Activated CD4-positive, alpha-beta T cell treated with anti-CD3 and anti-CD28 coated beads, Interleukin-2, amount 10 ng/mL, durations not matched to agents 24 days and 14 days (primary cell): ENCODE results near the gene GUK1. TPM values are rescaled to one million over a fixed set of nuclear protein-coding genes. Genes with fewer than 3 reads are reported as not detected.

Experiments
- DNase-seq: peaks from one replicate; pipeline ENCODE4 v3.0.0; 2022
- H3K27ac Mint-ChIP-seq: one replicate; pipeline ENCODE4 v1.8.0; 2022; ENCODE audit warnings: mild to moderate bottlenecking, mixed read lengths
- H3K27me3 Mint-ChIP-seq: one replicate; pipeline ENCODE4 v1.8.0; 2022; ENCODE audit warnings: mixed read lengths
- H3K36me3 Mint-ChIP-seq: one replicate; pipeline ENCODE4 v1.8.0; 2022; ENCODE audit warnings: low read depth, mild to moderate bottlenecking, mixed read lengths
- H3K4me1 Mint-ChIP-seq: one replicate; pipeline ENCODE4 v1.8.0; 2021; ENCODE audit warnings: mixed read lengths
- H3K4me3 Mint-ChIP-seq: one replicate; pipeline ENCODE4 v1.8.0; 2022; ENCODE audit warnings: mild to moderate bottlenecking, moderate library complexity, mixed read lengths
- H3K9me3 Mint-ChIP-seq: one replicate; pipeline ENCODE4 v1.8.0; 2021; ENCODE audit warnings: mixed read lengths
- intact Hi-C: fragments of 100-400 bp; cut with micrococcal nuclease; formaldehyde crosslinking; loops from one replicate; pipeline ENCODE4 v1.15.1; 2023
- total RNA-seq: library from RNA; stranded (reverse); gene quantifications from 2 replicates; pipeline ENCODE4 v1.2.3, GENCODE V29; 2022

GUK1 gene
- total RNA-seq, 1 donor from 2014 or later = 222 TPM

- Mint-ChIP-seq H3K9me3 (no peaks in the 10 kb centered on the region), H3K4me1 (peaks cover 10% of the 10 kb centered on the region), H3K27me3 (no peaks in the 10 kb centered on the region), H3K4me3 (no peak overlapping the region), H3K27ac (peak overlapping the region; percentile 22), H3K36me3 (peaks cover 3% of the 10 kb centered on the region)
- intact Hi-C loops = no loop called here
- no peak for DNase-seq
Measured at GRCh38 chr1:228154021-228154669, 14.1 kb downstream of the GUK1 start.

GRCh38 chr1:228154670-228155571 is 14.8 kb downstream of the GUK1 start:
- H3K4me3 Mint-ChIP-seq = no peak overlapping the region
- no peak for DNase-seq
- H3K36me3 Mint-ChIP-seq = peaks cover 3% of the 10 kb centered on the region
- no peaks in the 10 kb centered on the region for H3K27me3 Mint-ChIP-seq
- H3K9me3 Mint-ChIP-seq = no peaks in the 10 kb centered on the region
- peak overlapping the region; percentile 74 for H3K27ac Mint-ChIP-seq
- intact Hi-C loops = no loop called here
- H3K4me1 Mint-ChIP-seq = peaks cover 10% of the 10 kb centered on the region

GRCh38 chr1:228155596-228156514 is 15.8 kb downstream of the GUK1 start:
- no peaks in the 10 kb centered on the region for H3K9me3 Mint-ChIP-seq
- intact Hi-C loops = no loop called here
- H3K27me3 Mint-ChIP-seq = no peaks in the 10 kb centered on the region

GRCh38 chr1:228156515-228156881 is 16.4 kb downstream of the GUK1 start:
- intact Hi-C loops = no loop called here
- Mint-ChIP-seq H3K36me3 (no peaks in the 10 kb centered on the region), H3K9me3 (no peaks in the 10 kb centered on the region), H3K27ac (no peak overlapping the region), H3K4me1 (peaks cover 10% of the 10 kb centered on the region), H3K4me3 (no peak overlapping the region), H3K27me3 (no peaks in the 10 kb centered on the region)
- no peak for DNase-seq

More at GRCh38 chr1:228155596-228156514, 15.8 kb downstream of the GUK1 start:
- Mint-ChIP-seq H3K4me1 (peaks cover 10% of the 10 kb centered on the region), H3K4me3 (no peak overlapping the region), H3K36me3 (peaks cover 3% of the 10 kb centered on the region), H3K27ac (no peak overlapping the region)
- DNase-seq = no peak

- no peak for DNase-seq
- H3K4me3 Mint-ChIP-seq = no peak overlapping the region
- peaks cover 13% of the 10 kb centered on the region for H3K4me1 Mint-ChIP-seq
- no peaks in the 10 kb centered on the region for H3K27me3 Mint-ChIP-seq
- intact Hi-C loops = no loop called here
- no peaks in the 10 kb centered on the region for H3K36me3 Mint-ChIP-seq
- no peak overlapping the region for H3K27ac Mint-ChIP-seq
- H3K9me3 Mint-ChIP-seq = no peaks in the 10 kb centered on the region
Measured at GRCh38 chr1:228156941-228157728, 17.1 kb downstream of the GUK1 start.

GRCh38 chr1:228157729-228158126 is 17.6 kb downstream of the GUK1 start:
- H3K27me3 Mint-ChIP-seq = no peaks in the 10 kb centered on the region
- H3K4me3 Mint-ChIP-seq = no peak overlapping the region
- no peak for DNase-seq
- no peak overlapping the region for H3K27ac Mint-ChIP-seq
- no peaks in the 10 kb centered on the region for H3K36me3 Mint-ChIP-seq
- peaks cover 15% of the 10 kb centered on the region for H3K4me1 Mint-ChIP-seq
- no peaks in the 10 kb centered on the region for H3K9me3 Mint-ChIP-seq
- intact Hi-C loops = no loop called here

GRCh38 chr1:228158151-228159007 is 18.3 kb downstream of the GUK1 start:
- Mint-ChIP-seq H3K4me3 (no peak overlapping the region), H3K27me3 (no peaks in the 10 kb centered on the region), H3K27ac (no peak overlapping the region), H3K36me3 (no peaks in the 10 kb centered on the region), H3K9me3 (no peaks in the 10 kb centered on the region), H3K4me1 (peaks cover 15% of the 10 kb centered on the region)
- no peak for DNase-seq
- intact Hi-C loops = no loop called here

- H3K27ac Mint-ChIP-seq = no peak overlapping the region
- no peaks in the 10 kb centered on the region for H3K9me3 Mint-ChIP-seq
- H3K27me3 Mint-ChIP-seq = no peaks in the 10 kb centered on the region
- H3K36me3 Mint-ChIP-seq = no peaks in the 10 kb centered on the region
- intact Hi-C loops = no loop called here
- H3K4me1 Mint-ChIP-seq = peaks cover 15% of the 10 kb centered on the region
- no peak for DNase-seq
- no peak overlapping the region for H3K4me3 Mint-ChIP-seq
Measured at GRCh38 chr1:228159008-228159665, 19.1 kb downstream of the GUK1 start.

- H3K36me3 Mint-ChIP-seq = no peaks in the 10 kb centered on the region
- H3K9me3 Mint-ChIP-seq = no peaks in the 10 kb centered on the region
- no peak for DNase-seq
- intact Hi-C loops = loop anchor here (10.0 kb wide), 2 partner anchors 115 to 395 kb away; no protein-coding TSS in a partner anchor
- no peak overlapping the region for H3K27ac Mint-ChIP-seq
- H3K4me3 Mint-ChIP-seq = no peak overlapping the region
- peaks cover 16% of the 10 kb centered on the region for H3K4me1 Mint-ChIP-seq
- H3K27me3 Mint-ChIP-seq = no peaks in the 10 kb centered on the region
Measured at GRCh38 chr1:228160201-228160761, 20.2 kb downstream of the GUK1 start.

GRCh38 chr1:228161362-228161761 is 21.3 kb downstream of the GUK1 start:
- peaks cover 15% of the 10 kb centered on the region for H3K4me1 Mint-ChIP-seq
- H3K36me3 Mint-ChIP-seq = no peaks in the 10 kb centered on the region
- no peak overlapping the region for H3K4me3 Mint-ChIP-seq

GRCh38 chr1:228161866-228162265 is 21.8 kb downstream of the GUK1 start:
- intact Hi-C loops = loop anchor here (10.0 kb wide), 2 partner anchors 113 to 397 kb away; no protein-coding TSS in a partner anchor
- Mint-ChIP-seq H3K27ac (no peak overlapping the region), H3K27me3 (no peaks in the 10 kb centered on the region), H3K36me3 (no peaks in the 10 kb centered on the region), H3K9me3 (no peaks in the 10 kb centered on the region), H3K4me3 (no peak overlapping the region), H3K4me1 (peaks cover 19% of the 10 kb centered on the region)
- no peak for DNase-seq

More at GRCh38 chr1:228161362-228161761, 21.3 kb downstream of the GUK1 start:
- Mint-ChIP-seq H3K27me3 (no peaks in the 10 kb centered on the region), H3K27ac (no peak overlapping the region), H3K9me3 (no peaks in the 10 kb centered on the region)
- no peak for DNase-seq
- intact Hi-C loops = loop anchor here (10.0 kb wide), 2 partner anchors 113 to 397 kb away; no protein-coding TSS in a partner anchor
